Stimulated activated CD4-positive, alpha-beta T cell treated with anti-CD3 and anti-CD28 coated beads, Interleukin-1b, Interleukin-23, amount 100 ng/mL, for 4 hours (primary cell): ENCODE results near the gene PTPN2.

ENCODE experiments used
- DNase-seq, 2 donors: peaks; one replicate each; pipeline ENCODE4 v3.0.0-alpha.2; 2020; ENCODE audit warnings: low read depth in 2 of 2

Gene PTPN2

DNA sequence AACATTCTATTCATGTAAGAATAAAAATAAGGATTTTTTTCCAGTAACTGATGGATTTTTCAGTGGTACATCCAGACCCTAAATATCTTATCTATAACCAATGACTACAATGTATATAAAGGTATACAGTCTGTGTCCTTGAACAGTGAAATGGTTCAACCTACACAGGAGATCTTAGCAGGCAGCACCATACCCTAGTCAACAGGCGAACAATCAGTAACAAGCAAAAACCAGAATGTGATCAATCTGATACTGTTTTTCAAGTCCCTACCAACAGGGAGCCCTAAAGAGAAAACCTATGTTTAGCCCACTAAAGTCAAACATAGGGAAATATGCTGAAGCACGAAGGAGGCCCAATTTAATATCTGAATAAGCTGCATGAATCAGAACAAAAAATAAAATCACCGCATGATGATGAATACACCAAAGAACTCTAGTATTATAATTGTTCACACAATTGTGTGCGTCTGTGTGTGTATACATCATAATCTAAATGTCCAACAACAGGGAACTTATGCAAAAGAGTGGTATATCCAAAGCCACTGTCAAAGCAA is 26.0 kb downstream of the PTPN2 start:
- no peak for DNase-seq

DNA sequence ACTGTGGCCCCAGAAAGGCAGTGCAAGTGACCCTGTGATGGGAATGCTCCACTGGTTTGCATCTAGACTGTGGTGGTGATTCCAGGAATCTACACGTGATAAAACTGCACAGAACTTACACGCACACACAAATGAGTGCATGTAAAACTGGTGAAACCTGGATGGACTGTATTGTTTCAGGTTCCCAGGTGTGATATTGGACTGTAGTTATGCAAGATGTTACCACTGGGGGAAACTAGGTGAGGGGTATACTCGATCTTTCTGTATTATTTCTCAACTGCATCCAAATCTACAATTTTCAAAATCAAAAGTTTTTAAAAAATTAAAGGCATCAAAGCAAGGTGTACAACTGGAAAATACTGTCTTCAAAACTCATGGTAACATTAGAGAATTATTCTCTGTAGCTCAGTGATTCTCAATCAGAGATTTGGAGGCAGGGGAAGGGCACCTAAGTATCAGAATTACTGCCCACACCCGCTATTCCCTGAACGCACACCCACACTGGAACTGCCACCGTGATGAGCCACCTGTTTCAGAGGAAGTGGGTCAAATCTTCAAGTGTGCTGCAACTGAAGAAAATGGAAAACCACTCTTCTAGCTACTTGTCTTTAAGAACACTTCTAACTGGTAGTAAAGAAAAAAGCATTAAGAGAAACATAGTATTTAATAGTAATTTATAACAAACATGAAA is 26.7 kb downstream of the PTPN2 start:
- peak in 1 of 2 donors; percentile 17 for DNase-seq

GRCh38 chr18:12855916-12856315 is 28.1 kb downstream of the PTPN2 start:
- DNase-seq: no peak

DNA sequence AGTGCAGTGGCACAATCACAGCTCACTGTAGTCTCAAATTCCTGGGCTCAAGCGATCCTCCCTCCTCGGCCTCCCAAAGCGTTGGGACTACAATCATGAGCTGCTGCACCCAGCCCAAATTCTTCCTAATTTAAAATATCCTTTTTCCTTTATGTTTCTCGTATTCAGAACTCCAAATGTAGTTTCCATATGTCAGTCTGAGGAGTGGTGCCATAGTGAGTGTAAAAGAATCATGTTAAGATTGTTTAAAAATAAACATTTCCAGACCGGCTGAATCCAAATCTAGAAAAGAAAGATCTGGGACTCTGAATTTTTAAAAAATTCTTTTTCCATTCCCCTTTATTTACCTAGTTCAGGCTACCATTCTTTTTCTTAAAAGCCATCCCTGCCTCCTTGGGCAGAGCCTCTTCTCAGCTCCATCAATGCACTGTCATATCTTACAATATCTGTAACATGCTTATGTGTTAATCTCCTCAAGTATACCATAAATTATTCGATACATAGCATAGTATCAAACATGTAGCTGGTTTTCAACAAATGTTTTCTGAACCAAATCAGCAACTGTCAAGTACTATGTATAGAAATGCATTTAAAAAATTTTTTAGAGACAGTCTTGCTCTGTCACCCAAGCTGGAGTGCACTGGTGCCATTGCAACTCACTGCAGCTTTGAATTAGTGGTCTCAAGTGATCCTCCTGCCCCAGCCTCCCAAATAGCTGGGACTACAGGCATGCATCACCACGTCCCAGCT is 31.3 kb downstream of the PTPN2 start:
- no peak for DNase-seq

- no peak for DNase-seq
Measured at GRCh38 chr18:12851716-12852115, 32.3 kb downstream of the PTPN2 start.

DNA sequence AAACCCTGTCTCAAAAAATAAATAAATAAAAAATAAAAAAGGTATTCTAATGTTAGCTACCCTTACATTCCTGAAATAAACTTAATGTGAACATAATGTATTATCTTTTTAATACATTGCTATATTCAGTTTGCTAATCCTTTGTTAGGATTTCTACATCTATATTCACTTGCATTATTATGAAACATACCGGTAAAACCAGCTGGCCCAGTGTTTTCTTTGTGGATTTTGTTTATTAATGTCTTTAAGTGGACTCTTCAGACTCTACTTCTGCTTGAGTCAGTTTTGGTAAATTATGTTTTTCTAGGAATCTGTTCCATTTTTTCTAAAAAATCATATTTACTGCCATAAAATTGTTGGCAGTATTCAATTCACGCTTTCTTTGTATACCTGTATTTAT is 34.5 kb downstream of the PTPN2 start:
- DNase-seq: no peak

DNA sequence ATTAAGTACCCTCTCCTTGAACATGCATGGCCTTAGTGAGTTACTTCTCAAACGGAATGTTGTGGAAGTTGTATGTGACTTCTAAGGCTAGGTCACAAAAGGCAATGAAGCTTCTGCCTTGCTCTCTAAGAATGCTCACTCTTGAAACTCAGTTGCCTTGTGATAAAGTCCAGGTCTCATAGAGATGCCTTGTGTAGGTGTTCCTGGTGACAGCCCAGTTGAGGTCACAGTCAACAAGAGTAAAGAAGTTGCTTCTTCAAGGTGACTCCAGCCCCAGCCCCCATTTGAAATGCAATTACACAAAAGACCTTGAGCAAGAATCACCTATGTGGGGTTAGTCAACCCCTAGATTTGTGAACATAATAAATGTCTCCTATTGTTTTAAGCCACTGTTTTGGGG is 35.6 kb downstream of the PTPN2 start:
- DNase-seq: no peak

DNA sequence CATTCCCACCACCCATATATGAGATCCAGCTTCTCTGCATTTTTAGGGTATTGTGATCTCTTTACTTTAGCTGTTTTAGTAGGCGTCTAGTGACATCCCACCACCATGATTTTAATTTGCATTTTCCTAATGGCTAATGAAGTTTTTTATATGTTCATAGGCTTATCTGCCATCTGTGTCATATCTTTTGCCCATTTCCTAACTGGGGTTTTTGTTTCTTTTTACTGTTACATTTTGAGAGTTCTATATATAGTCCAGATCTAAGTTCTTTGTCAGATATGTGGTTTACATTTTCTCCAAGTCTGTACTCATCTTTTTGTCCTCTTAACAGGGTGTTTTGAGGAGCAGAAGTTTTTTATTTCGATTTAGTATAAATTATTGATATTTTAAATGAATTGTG is 39.6 kb downstream of the PTPN2 start:
- no peak for DNase-seq

GRCh38 chr18:12843420-12844350 is 40.4 kb downstream of the PTPN2 start:
- no peak for DNase-seq

GRCh38 chr18:12842459-12843380 is 41.3 kb downstream of the PTPN2 start:
- DNase-seq: no peak

DNA sequence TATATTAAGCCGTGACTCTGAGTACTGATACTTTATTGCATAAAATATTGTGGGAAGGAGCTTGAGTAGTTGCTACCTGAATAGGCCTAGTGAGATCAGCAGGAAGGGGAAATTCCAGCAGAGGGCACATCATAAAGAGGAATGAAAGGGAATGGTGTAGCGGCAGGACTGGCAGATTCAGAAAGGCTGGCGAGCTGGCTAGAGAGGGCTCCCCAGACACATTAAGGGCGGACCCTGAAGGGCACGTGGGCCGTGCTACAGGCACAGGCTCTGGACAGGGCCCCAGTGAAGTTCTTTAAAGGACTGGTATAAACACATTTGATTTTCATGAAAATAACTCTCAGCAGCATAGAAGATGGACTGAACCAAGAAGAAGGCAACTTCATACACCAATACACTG is 43.0 kb downstream of the PTPN2 start:
- no peak for DNase-seq

GRCh38 chr18:12840382-12840781 is 43.7 kb downstream of the PTPN2 start:
- no peak for DNase-seq

DNA sequence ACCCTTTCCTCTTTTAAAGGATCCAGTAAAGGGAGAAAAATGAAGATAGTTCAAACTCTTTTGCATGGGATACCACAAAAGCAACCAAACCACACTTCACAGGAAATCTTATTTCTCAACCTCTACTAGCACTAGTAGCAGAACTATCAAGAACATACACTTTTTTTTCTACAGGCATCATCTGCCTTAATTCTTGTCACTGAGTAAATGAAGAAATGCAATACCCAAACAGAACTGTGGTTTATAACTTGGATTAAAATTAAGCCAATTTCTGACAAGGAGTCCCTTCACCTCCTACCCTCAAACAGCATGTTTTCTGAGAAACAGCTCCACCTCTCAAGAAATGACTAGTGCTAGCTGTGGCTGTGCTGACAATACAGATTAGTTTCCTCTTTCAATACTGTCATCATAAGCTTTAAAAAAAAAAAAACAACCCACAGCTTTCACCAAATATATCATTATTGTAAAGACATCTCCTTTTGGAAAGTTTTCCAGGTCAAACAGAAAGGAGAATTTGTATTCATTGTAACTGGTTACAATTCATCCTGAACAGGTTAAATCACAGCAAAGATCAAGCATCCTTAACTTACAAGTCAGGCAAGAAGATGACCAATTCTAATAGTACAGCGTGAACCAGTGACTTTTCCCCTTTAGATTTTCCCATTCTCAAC is 44.4 kb downstream of the PTPN2 start:
- peak in 1 of 2 donors; percentile 28 for DNase-seq

DNA sequence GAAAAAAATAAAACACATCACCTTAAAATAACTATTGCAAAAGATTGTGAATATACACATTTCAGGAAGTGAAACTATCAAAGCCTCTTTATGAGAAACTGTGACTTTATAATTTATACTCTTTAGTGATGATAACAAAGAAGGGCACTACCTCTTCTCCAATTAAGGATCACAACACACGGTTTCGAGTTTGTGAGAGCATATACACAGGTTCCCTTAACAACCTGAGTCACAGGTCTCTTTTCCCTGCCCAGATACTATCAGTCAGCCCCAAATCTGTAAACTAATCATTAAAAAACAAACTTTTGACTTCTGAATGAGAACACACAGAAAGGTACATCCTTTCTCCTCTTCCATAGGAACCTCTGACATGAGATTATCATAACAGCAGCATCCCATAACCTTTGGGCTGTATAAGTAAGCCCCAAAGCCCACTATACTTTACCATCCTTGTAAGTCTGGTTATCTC is 44.9 kb downstream of the PTPN2 start:
- no peak for DNase-seq

DNA sequence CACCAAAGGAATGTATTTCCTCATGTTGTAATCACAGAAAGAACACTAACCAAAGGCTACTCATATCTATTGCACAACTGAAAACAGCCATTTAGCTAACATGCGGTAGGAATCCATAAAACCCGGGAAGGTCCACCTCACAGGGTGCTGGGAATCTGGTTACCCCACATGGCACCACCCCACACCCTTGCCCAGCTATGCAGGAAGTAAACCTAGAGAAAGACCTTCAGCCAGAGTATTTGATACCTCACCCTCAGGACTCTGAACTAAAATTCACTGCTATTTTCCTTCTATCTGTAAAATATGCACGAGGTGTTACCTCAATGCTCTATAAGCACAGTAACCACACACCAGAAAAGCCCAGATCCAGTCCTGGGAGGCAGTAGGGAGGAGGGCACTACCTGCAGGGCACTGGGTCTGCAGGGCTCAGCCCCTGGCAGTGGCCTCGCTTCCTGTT is 45.8 kb downstream of the PTPN2 start:
- DNase-seq: no peak

GRCh38 chr18:12837747-12838146 is 46.3 kb downstream of the PTPN2 start:
- DNase-seq: no peak

DNA sequence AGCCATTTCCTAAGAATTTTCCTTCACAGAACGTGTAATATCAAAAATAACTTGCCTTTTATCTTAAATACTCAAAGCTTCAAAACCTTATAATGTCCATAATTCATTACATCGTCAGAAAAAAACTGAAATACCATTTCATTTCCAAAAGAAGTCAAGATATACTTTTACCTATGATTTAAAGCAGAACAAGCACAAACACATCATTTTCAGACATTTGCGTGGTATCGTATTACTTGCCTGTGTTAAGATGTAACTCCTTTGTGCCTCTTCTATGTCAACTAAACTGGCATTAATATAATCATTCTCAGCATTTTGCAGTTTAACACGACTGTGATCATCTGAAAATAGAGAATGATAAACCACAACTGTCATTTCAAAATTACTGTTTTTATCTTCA is 47.5 kb downstream of the PTPN2 start:
- DNase-seq: no peak

GRCh38 chr18:12828116-12829051 is 55.7 kb downstream of the PTPN2 start:
- DNase-seq: no peak

- no peak for DNase-seq
Measured at GRCh38 chr18:12827588-12827987, 56.4 kb downstream of the PTPN2 start.
